Lung (tissue), 12 donors: ENCODE results near the gene EIF3F. TPM values are rescaled to one million over a fixed set of nuclear protein-coding genes. Genes with fewer than 3 reads are reported as not detected.

Source experiments
- ATAC-seq: fragments of 200-7000 bp; cut with Tn5 transposase; one replicate; pipeline ENCODE4 v1.9.1; 2020; ENCODE audit warnings: moderate number of reproducible peaks; ENCODE audit not compliant: insufficient read depth, low FRiP score
- DNase-seq, 3 donors: peaks; one replicate each; pipeline ENCODE4 v3.0.0-alpha.2; 2013 to 2017
- H3K27ac ChIP-seq, 2 donors: one replicate each; pipeline ENCODE4 v1.5.1; 2013; ENCODE audit warnings: mild to moderate bottlenecking in 2 of 2, moderate library complexity in 2 of 2, control low read depth in 1 of 2, inconsistent platforms in 1 of 2, low read depth in 1 of 2, low read length in 1 of 2
- H3K27me3 ChIP-seq, 3 donors: one replicate each; pipeline ENCODE4 v1.5.1; 2013; ENCODE audit warnings: low read length in 2 of 3; ENCODE audit not compliant: control insufficient read depth in 3 of 3, insufficient read depth in 3 of 3
- H3K36me3 ChIP-seq, 4 donors: one replicate each; pipeline ENCODE4 v1.5.1; 2013; ENCODE audit warnings: low read length in 4 of 4, mild to moderate bottlenecking in 1 of 4, moderate library complexity in 1 of 4; ENCODE audit not compliant: control insufficient read depth in 4 of 4, insufficient read depth in 4 of 4
- H3K4me1 ChIP-seq, 5 donors: one replicate each; pipeline ENCODE4 v1.5.1; 2013; ENCODE audit warnings: low read length in 5 of 5, mild to moderate bottlenecking in 2 of 5, moderate library complexity in 1 of 5; ENCODE audit not compliant: control insufficient read depth in 5 of 5, insufficient read depth in 5 of 5
- H3K4me3 ChIP-seq: one replicate; pipeline ENCODE4 v1.5.1; 2013; ENCODE audit warnings: mild to moderate bottlenecking, control low read depth, moderate library complexity
- H3K9ac ChIP-seq, 2 donors: one replicate each; pipeline ENCODE4 v1.5.1; 2013; ENCODE audit warnings: low read length in 2 of 2, control low read depth in 1 of 2; ENCODE audit not compliant: insufficient read depth in 1 of 2
- H3K9me3 ChIP-seq, 4 donors: one replicate each; pipeline ENCODE4 v1.5.1; 2013; ENCODE audit warnings: low read length in 3 of 4, mild to moderate bottlenecking in 1 of 4, moderate library complexity in 1 of 4; ENCODE audit not compliant: control insufficient read depth in 4 of 4, insufficient read depth in 3 of 4
- CTCF ChIP-seq: IDR thresholded peaks from 2 replicates; pipeline ENCODE4 v1.5.1; 2012; ENCODE audit warnings: mild to moderate bottlenecking; ENCODE audit errors: control extremely low read depth, extremely low read depth
- WGBS, 2 donors: extraction: QIAGEN DNeasy Blood & Tissue Kit; methylation state at CpG; one replicate each; pipeline ENCODE4 v1.1.7; 2013; 5-methylcytosine and 5-hydroxymethylcytosine counted together
- polyA plus RNA-seq, 2 donors: library from polyadenylated mRNA; stranded (reverse); fragments of 200-250 nt; gene quantifications; one replicate each; pipeline ENCODE4 v1.2.1, GENCODE V29; 2013
- total RNA-seq, 2 donors: library from RNA; depleted of rRNA in 1 of 2; stranded (reverse); fragments of >200 nt in 1 of 2; gene quantifications; one replicate each; pipeline ENCODE4 v1.2.1, GENCODE V29; 2014 to 2021
- donor health status: control.
- donor health status: control.
- donor health status: Bipolar disorder and iron deficiency.
- donor health status: healthy.
- donor health status: DM: yes; HTN: yes; CAD: no.

EIF3F gene
- total and polyA plus RNA-seq, 4 donors: 166 to 471 (median 234) TPM

- Histone ChIP-seq H3K27me3 (peaks cover 0 to 2% (median 0%) of the 10 kb centered on the region in 3 donors), H3K9ac (no peak overlapping the region), H3K9me3 (no peaks in the 10 kb centered on the region), H3K36me3 (no peaks in the 10 kb centered on the region), H3K4me1 (peaks cover 0 to 3% (median 1%) of the 10 kb centered on the region in 5 donors), H3K4me3 (no peak overlapping the region), H3K27ac (no peak overlapping the region)
- DNase-seq: no peak
- ATAC-seq: no peak
- no peak for TF ChIP-seq CTCF
- WGBS, 2 donors: 73 to 85% methylated on average over 8 of the region's 8 CpGs
Measured at GRCh38 chr11:8038393-8038792, 51.3 kb downstream of the EIF3F start.

DNA sequence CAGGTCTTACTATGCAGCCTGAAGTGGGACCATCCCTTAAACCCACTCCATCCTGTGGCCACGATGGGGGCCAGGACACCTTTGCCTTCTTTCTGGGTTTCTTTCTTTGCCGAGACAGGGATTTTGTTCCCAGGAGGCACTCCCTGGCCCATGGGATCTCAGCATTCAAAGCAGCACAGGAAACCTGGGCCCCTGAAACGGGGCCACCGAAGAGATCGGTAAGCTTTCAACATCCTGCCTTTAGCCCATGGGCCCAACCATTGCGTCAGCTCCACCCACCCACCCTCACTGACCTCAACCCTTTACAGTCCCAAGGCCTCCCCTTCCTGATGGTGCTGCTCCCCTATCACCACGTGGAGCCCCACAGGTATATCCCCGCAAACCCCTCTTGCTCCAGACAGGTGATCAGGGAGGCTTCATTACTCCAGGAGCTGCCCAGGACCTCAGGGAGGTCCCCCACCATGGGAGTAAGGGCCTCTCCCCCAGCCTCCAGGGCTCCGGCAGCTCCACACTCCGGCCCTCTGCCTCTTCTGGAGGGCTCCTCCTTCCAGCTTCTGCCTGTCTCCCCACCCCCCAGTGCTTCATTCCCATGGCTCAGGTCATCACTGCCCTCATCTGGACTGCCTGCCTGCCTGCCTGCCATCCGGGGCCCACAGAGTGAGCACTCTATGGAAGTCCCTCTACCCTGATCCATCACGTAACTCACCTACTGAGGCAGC is 51.8 kb downstream of the EIF3F start:
- Histone ChIP-seq H3K27ac (no peak overlapping the region), H3K36me3 (no peaks in the 10 kb centered on the region), H3K4me1 (no peaks in the 10 kb centered on the region), H3K4me3 (no peak overlapping the region), H3K27me3 (peaks cover 0 to 2% (median 0%) of the 10 kb centered on the region in 3 donors), H3K9ac (no peak overlapping the region), H3K9me3 (no peaks in the 10 kb centered on the region)
- DNase-seq: no peak
- ATAC-seq: no peak
- no peak for TF ChIP-seq CTCF
- WGBS, 2 donors: 74 to 77% methylated on average over 11 to 12 of the region's 12 CpGs

DNA sequence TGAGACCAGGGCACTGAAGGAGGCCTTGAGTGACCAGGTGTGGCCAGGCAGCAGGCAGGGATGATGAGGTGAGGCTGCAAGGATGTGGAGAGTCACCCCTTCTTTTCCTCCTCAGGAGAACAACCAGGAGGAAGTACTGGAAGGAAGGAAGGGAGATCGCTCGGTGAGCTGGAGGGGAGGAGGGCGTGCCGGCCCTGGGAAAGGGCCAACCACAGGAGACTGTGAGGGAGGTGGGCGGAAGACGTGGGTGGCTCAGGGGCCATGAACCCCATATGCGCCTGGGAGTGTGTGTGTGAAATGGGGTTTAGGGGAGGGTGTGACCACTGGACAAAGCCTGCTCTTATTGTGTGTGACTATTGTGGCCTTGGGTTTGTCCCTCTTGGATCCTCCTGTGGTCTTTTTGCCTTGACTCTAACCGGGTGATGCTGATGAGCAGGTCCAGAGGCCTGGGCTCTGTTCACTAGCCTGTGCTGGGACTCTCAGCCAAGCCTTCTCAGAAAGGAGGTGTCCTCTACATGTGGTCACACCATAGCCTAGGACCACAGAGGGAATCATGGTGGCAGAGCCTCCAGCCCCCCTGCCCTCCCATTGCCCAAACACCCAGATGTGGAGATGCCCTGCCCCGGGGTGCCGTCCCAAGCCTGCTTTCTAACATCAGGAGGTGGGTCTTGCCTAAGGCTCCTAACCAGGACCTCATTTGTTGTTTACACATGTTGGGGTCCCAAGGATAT is 52.6 kb downstream of the EIF3F start:
- Histone ChIP-seq H3K27me3 (peaks cover 0 to 2% (median 0%) of the 10 kb centered on the region in 3 donors), H3K4me3 (no peak overlapping the region), H3K9me3 (no peaks in the 10 kb centered on the region), H3K9ac (no peak overlapping the region), H3K36me3 (no peaks in the 10 kb centered on the region), H3K4me1 (no peaks in the 10 kb centered on the region), H3K27ac (no peak overlapping the region)
- no peak for ATAC-seq
- WGBS, 2 donors: 76 to 86% methylated on average over 10 of the region's 10 CpGs
- DNase-seq: no peak
- no peak for TF ChIP-seq CTCF
